ENCODE results near the gene PAFAH1B2. TPM values are rescaled to one million over a fixed set of nuclear protein-coding genes. Genes with fewer than 3 reads are reported as not detected.

Gene PAFAH1B2
- total and polyA plus RNA-seq, 10 of the 15 experiments (the other 5 are each of a cell fraction or from before 2014, with no cell fraction given): 17.6 to 64.8 (median 47.6) TPM

DNA sequence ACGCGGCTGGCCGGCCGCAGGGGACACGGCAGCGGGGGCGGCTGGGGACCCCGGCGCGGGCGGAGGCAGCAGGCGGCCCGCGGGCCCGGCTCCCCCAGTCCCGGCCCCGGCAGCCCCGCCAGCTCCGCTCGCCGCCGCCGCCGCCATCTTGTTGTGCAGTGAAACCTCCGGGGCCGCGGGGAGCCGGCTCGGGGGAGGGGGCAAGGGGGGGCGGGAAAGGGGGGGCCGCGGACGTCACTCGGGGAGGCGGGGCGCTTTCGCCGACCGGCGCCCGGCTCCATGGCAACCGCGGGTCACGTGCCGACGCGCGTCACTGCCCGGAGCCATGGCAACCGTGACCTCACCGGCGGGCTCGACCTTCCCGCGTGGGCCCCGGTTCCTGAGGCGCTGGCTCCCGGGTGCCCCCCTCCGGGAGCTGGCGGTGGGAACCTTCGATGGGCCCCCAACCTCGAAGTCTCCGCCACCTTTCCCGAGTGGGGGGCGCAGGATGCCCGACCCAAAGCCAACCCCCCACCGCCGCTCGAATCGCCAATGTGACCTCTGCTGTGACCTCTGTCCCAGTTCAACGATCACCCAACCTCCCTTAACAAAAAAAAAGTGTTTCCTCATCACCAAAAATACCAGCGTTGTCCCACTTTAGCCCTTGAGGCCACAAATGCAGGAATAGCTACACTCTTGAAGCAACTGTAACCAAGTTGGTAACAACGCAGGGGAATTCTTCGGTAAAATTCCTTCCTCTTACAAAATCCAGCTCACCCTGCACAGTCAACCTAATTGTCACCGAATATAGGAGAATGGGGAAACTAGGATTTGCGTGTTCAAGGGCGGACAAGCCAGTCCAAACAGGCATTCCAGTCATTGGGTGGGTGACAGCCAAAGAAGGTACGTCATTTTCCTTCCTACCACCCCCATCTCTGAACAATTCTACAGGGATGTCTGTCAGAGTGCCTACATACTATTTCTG lies 45.5 kb upstream of the PAFAH1B2 start, which contains the start of gene SIK3:
Gene SIK3 (minus strand): TSS at position 160 of the 964 bp plus-strand sequence. CDS start 13 bp downstream, at position 147.
- POLR2A ChIA-PET: interaction anchor here (0.6 to 1.8 kb wide), 7 partner anchors 8 to 173 kb away, joined by 3 to 5 read pairs (median 3); no protein-coding TSS in a partner anchor
- intact Hi-C loops (cut with micrococcal nuclease; ENCODE audit: unreplicated experiment): loop anchor here (5.0 kb wide), 1 partner anchor 171 kb away; no protein-coding TSS in a partner anchor
- Histone ChIP-seq H3K36me3 (ENCODE audit: control insufficient read depth in 2 of 2, insufficient read depth in 2 of 2, low read length in 1 of 2) (no peaks in the 10 kb centered on the region), H3K9me3 (replicated peaks; ENCODE audit: control insufficient read depth, insufficient read depth, low read length) (no peaks in the 10 kb centered on the region), H3K4me2 (ENCODE audit: control insufficient read depth, insufficient read depth) (peak within 1 kb of the TSS; percentile 100), H4K20me1 (ENCODE audit: control insufficient read depth, insufficient read depth) (peaks cover 5% of the 10 kb centered on the region; the same call in 1 of the 2 replicates), H3K27me3 (replicated peaks in 1 of 2; ENCODE audit: control insufficient read depth in 2 of 2, insufficient read depth in 2 of 2, low read length in 1 of 2) (no peaks in the 10 kb centered on the region), H3K9ac (ENCODE audit: control insufficient read depth, insufficient read depth, low read length) (peak within 1 kb of the TSS; percentile 88), H3K4me3 (peak within 1 kb of the TSS; percentile 96), H3K27ac (ENCODE audit: control insufficient read depth, insufficient read depth) (peak within 1 kb of the TSS; percentile 81), H3K79me2 (ENCODE audit: control insufficient read depth, insufficient read depth, low read length) (peaks cover 51% of the 10 kb centered on the region), H3K4me1 (ENCODE audit: control insufficient read depth, insufficient read depth, low read length) (peaks cover 25% of the 10 kb centered on the region), H2AFZ (ENCODE audit: control insufficient read depth, low read depth, low read length) (peak within 1 kb of the TSS; percentile 91)
- DNase-seq (ENCODE audit: low read depth, low spot score): peak; percentile 53
- CTCF ChIA-PET: interaction anchor here (0.8 to 2.0 kb wide), 13 partner anchors 25 to 355 kb away, joined by 3 to 8 read pairs (median 4); partner anchors contain the start of gene APOA5
- no peak for FAIRE-seq
- under 1% methylated on average over 56 of the region's 78 CpGs for WGBS (ENCODE audit: insufficient coverage, insufficient replicate concordance, low lambda C conversion rate, missing lambda C conversion rate)
- in situ Hi-C loops (cut with MboI): no loop called here
- SMC1A ChIA-PET (ENCODE audit: uncharacterized antibody, unreplicated experiment): interaction anchor here (0.6 to 14.6 kb wide), 18 partner anchors 24 to 310 kb away, joined by 3 to 166 read pairs (median 4); partner anchors contain the start of gene ZPR1
- RAD21 ChIA-PET (ENCODE audit: unreplicated experiment): interaction anchor here (0.6 to 5.6 kb wide), 16 partner anchors 26 to 327 kb away, joined by 3 to 29 read pairs (median 4); no protein-coding TSS in a partner anchor
- TSS peak; percentile 96 for BruUV-seq (replicated peaks)
- peak; percentile 69 for ATAC-seq
- TF ChIP-seq SIX5 (IDR thresholded peaks at IDR 0.05; ENCODE audit: low read depth, low read length, severe bottlenecking) (peak; percentile 20), ZSCAN29 (IDR thresholded peaks at IDR 0.05) (0 out of 2 replicates have a peak, but pooled peaks have one; percentile 22), TCF12 (IDR thresholded peaks at IDR 0.05; ENCODE audit: low read depth, low read length) (no peak), KAT2A (conservative IDR thresholded peaks at IDR 0.05; ENCODE audit: control insufficient read depth, low read depth, low read length) (no peak), SMC3 (IDR thresholded peaks at IDR 0.05; ENCODE audit: borderline replicate concordance, low read length) (0 out of 2 replicates have a peak, but pooled peaks have one; percentile 19), MYC (IDR thresholded peaks at IDR 0.05; ENCODE audit: insufficient read depth, insufficient read length, insufficient replicate concordance, low read length, severe bottlenecking) (no peak), SREBF2 (IDR thresholded peaks at IDR 0.05; ENCODE audit: low read length) (0 out of 2 replicates have a peak, but pooled peaks have one; percentile 14), ETV6 (conservative IDR thresholded peaks at IDR 0.05 in 1 of 2, IDR thresholded peaks at IDR 0.05 in 1 of 2; ENCODE audit: borderline replicate concordance in 1 of 2, low read depth in 1 of 2) (no peak), NFYA (IDR thresholded peaks at IDR 0.05; ENCODE audit: borderline replicate concordance, low read depth, low read length) (no peak), ATF7 (IDR thresholded peaks at IDR 0.05; ENCODE audit: low read depth) (peak; percentile 51; the same call in 1 of the 2 replicates), MTA2 (IDR thresholded peaks at IDR 0.05; ENCODE audit: low read depth) (peak; percentile 65), EED (IDR thresholded peaks at IDR 0.05; ENCODE audit: low read depth) (peak; percentile 53), CHD4 (IDR thresholded peaks at IDR 0.05) (no peak), EZH2 (IDR thresholded peaks at IDR 0.05; ENCODE audit: borderline replicate concordance, control insufficient read depth, low read depth, low read length) (no peak)
- TF ChIP-seq, protein P1, sequence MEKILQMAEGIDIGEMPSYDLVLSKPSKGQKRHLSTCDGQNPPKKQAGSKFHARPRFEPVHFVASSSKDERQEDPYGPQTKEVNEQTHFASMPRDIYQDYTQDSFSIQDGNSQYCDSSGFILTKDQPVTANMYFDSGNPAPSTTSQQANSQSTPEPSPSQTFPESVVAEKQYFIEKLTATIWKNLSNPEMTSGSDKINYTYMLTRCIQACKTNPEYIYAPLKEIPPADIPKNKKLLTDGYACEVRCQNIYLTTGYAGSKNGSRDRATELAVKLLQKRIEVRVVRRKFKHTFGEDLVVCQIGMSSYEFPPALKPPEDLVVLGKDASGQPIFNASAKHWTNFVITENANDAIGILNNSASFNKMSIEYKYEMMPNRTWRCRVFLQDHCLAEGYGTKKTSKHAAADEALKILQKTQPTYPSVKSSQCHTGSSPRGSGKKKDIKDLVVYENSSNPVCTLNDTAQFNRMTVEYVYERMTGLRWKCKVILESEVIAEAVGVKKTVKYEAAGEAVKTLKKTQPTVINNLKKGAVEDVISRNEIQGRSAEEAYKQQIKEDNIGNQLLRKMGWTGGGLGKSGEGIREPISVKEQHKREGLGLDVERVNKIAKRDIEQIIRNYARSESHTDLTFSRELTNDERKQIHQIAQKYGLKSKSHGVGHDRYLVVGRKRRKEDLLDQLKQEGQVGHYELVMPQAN (conservative IDR thresholded peaks at IDR 0.05): peak; percentile 73
- TF ChIP-seq, protein P2, sequence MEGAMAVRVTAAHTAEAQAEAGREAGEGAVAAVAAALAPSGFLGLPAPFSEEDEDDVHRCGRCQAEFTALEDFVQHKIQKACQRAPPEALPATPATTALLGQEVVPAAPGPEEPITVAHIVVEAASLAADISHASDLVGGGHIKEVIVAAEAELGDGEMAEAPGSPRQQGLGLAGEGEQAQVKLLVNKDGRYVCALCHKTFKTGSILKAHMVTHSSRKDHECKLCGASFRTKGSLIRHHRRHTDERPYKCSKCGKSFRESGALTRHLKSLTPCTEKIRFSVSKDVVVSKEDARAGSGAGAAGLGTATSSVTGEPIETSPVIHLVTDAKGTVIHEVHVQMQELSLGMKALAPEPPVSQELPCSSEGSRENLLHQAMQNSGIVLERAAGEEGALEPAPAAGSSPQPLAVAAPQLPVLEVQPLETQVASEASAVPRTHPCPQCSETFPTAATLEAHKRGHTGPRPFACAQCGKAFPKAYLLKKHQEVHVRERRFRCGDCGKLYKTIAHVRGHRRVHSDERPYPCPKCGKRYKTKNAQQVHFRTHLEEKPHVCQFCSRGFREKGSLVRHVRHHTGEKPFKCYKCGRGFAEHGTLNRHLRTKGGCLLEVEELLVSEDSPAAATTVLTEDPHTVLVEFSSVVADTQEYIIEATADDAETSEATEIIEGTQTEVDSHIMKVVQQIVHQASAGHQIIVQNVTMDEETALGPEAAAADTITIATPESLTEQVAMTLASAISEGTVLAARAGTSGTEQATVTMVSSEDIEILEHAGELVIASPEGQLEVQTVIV (IDR thresholded peaks at IDR 0.05; ENCODE audit: borderline replicate concordance, partially characterized antibody): no peak
